ENCODE results near the gene CSRP3.

The CSRP3 gene

GRCh38 chr11:19208181-19208580 lies 6.4 kb upstream of the CSRP3 start:
- Mint-ChIP-seq H3K27ac (no peak overlapping the region), H3K9me3 (no peaks in the 10 kb centered on the region), H3K4me3 (no peak overlapping the region), H3K36me3 (no peaks in the 10 kb centered on the region), H3K4me1 (no peaks in the 10 kb centered on the region)
- ATAC-seq = no peak
- no peak for DNase-seq (ENCODE audit: low spot score in 2 of 2)

DNA sequence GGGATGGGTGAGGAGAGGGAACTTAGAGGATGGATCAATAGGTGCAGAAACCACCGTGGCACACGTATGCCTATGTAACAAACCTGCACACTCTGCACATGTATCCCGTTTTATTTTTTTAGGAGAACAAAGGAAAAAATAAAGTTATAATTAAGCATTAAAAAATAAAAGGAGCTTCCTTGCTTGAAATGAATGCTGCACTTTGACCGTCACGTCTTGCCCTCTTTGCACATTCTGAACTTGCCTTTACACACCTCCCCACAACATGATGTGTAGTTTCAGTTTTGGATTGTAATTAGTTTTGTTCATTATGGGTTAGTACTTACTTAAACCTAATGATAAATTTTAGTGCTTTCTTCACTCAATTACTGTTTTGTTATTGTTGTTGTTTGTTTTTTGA lies 3.1 kb upstream of the CSRP3 start:
- Mint-ChIP-seq H3K36me3 (no peaks in the 10 kb centered on the region), H3K4me3 (no peak overlapping the region), H3K27ac (no peak overlapping the region), H3K9me3 (no peaks in the 10 kb centered on the region), H3K4me1 (no peaks in the 10 kb centered on the region)
- DNase-seq (ENCODE audit: low spot score in 2 of 2) = no peak
- no peak for ATAC-seq

- Mint-ChIP-seq H3K4me3 (no peak overlapping the region), H3K9me3 (no peaks in the 10 kb centered on the region), H3K4me1 (no peaks in the 10 kb centered on the region), H3K27ac (no peak overlapping the region), H3K36me3 (no peaks in the 10 kb centered on the region)
- DNase-seq (ENCODE audit: low spot score in 2 of 2) (no peak), ATAC-seq (no peak)
Measured at GRCh38 chr11:19200410-19201201, 1.2 kb downstream of the CSRP3 start.

- Mint-ChIP-seq H3K4me3 (no peak overlapping the region), H3K36me3 (no peaks in the 10 kb centered on the region), H3K9me3 (no peaks in the 10 kb centered on the region), H3K27ac (no peak overlapping the region), H3K4me1 (no peaks in the 10 kb centered on the region)
- ATAC-seq (no peak), DNase-seq (ENCODE audit: low spot score in 2 of 2) (no peak)
Measured at GRCh38 chr11:19199771-19200170, 2.0 kb downstream of the CSRP3 start.

GRCh38 chr11:19199048-19199447 lies 2.7 kb downstream of the CSRP3 start:
- Mint-ChIP-seq H3K27ac (no peak overlapping the region), H3K4me3 (no peak overlapping the region), H3K4me1 (no peaks in the 10 kb centered on the region), H3K36me3 (no peaks in the 10 kb centered on the region), H3K9me3 (no peaks in the 10 kb centered on the region)
- no peak for DNase-seq (ENCODE audit: low spot score in 2 of 2)
- ATAC-seq = no peak

- Mint-ChIP-seq H3K27ac (no peak overlapping the region), H3K4me1 (no peaks in the 10 kb centered on the region), H3K9me3 (no peaks in the 10 kb centered on the region), H3K36me3 (no peaks in the 10 kb centered on the region), H3K4me3 (no peak overlapping the region)
- ATAC-seq (no peak), DNase-seq (ENCODE audit: low spot score in 2 of 2) (no peak)
Measured at GRCh38 chr11:19196432-19196831, 5.4 kb downstream of the CSRP3 start.

DNA sequence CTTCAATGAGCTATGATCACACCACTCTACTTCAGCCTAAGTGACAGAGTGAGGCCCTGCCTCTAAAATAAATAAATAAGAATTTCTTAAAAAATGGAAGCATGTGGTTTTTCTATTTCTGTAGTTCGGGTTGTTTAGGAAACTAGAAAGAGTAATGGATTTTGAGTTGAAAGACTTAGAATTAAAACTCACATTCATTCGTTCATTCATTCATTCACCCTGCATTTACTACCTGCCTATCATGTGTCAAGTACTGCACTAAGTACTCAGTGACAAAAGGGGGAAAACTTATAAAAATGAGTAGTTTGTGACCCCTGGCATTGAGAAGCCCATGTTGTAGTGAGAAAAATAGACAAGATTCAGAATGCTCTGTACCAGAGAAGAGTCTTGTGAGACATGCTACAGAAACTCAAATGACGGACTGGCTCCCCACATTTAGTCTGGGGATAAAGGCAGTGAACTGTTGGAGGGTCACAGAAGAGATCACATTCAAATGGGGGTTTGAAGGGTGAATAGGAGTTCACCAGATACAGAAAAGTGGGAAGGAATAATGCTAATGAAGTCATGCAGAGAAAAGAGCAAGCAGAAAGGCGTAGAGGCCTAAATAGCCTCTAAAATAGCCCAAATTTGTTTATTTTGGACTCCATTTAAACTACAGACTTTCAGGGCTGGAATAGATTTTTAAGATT lies 7.0 kb downstream of the CSRP3 start:
- DNase-seq (ENCODE audit: low spot score in 2 of 2) (no peak), ATAC-seq (no peak)
- no peak overlapping the region for H3K27ac Mint-ChIP-seq
- H3K4me3 Mint-ChIP-seq = no peak overlapping the region
- H3K9me3 Mint-ChIP-seq = no peaks in the 10 kb centered on the region
- no peaks in the 10 kb centered on the region for H3K4me1 Mint-ChIP-seq
- H3K36me3 Mint-ChIP-seq = no peaks in the 10 kb centered on the region

DNA sequence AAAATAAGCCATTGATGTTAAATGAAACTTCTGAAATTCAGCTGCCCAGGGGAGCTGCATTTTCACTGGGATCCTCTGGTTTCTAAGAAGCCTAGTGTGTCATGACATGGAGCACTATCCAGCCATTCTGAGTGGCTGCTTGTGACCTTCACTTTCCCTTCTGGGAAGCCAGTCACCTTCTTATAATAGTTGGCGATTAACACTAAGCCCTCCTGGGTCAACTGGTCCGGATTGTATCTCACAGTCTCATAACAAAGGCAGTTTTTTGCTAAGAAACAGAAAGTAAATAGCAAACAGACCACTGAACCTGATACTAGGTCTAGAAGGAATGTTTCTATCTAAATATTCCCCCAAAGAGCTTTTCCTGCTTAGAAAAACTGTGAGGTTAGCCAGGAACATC lies 7.9 kb downstream of the CSRP3 start:
- H3K36me3 Mint-ChIP-seq = no peaks in the 10 kb centered on the region
- no peak overlapping the region for H3K27ac Mint-ChIP-seq
- DNase-seq (ENCODE audit: low spot score in 2 of 2) (no peak), ATAC-seq (no peak)
- no peaks in the 10 kb centered on the region for H3K4me1 Mint-ChIP-seq
- no peaks in the 10 kb centered on the region for H3K9me3 Mint-ChIP-seq
- H3K4me3 Mint-ChIP-seq = no peak overlapping the region

GRCh38 chr11:19191530-19192169 lies 10.1 kb downstream of the CSRP3 start:
- Mint-ChIP-seq H3K27ac (no peak overlapping the region), H3K36me3 (no peaks in the 10 kb centered on the region), H3K4me1 (no peaks in the 10 kb centered on the region), H3K4me3 (no peak overlapping the region), H3K9me3 (no peaks in the 10 kb centered on the region)
- no peak for DNase-seq (ENCODE audit: low spot score in 2 of 2)
- ATAC-seq = no peak

DNA sequence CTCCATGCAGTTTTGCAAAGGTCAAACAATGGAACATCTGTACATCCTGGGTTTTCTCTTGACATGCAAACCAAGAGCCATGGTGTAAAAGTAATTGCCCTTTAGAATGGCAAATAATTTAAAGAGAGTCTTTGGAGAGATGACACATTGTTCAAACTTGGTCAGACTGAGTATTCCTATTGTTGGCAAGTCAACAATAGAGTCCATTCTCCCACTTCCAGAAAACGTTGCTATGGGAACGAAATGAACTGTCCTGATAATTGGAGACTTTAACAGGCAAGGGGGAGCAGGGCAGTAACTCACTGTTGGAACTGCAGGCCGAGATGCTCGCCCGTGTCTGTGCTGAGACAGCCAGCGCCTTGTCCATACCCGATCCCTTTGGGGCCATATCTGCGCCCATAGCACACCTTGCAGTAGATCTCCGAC lies 13.9 kb downstream of the CSRP3 start:
- no peaks in the 10 kb centered on the region for H3K4me1 Mint-ChIP-seq
- H3K9me3 Mint-ChIP-seq = no peaks in the 10 kb centered on the region
- no peak overlapping the region for H3K27ac Mint-ChIP-seq
- ATAC-seq = no peak
- DNase-seq (ENCODE audit: low spot score in 2 of 2) = no peak
- no peaks in the 10 kb centered on the region for H3K36me3 Mint-ChIP-seq
- H3K4me3 Mint-ChIP-seq = no peak overlapping the region

DNA sequence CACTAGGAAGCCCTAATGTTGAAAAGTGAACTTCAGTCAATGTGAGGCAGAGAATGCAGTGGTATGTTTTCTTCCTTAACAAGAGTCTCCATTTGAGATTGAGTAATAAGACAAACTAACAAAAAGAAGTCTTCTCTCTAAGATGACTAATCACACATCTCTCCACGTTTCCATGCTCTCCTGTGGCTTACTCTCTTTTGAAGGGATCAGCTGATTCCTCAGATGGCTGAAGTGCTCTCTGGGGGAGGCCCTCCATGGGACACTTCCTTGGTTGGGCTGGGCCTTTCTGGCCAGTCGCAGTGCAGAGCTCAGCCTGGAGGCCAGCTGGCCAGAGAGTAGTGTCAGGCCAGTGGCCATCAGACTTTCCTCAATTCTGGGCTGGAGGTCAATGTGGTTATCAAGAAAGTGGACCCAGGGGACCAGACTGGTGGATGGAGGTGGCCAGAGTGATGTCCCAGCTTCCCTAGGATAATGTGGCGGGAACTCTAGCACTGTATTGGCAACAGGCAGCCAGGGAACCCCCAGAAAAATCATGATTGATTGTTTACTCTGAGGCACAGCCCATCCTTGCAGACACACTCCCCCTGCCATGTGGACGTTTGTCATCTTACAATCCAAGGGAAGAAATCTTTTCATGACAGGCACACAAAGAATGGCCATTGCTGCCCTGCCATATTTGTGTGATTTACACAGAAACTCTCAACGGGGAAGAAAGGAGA lies 14.5 kb downstream of the CSRP3 start:
- Mint-ChIP-seq H3K36me3 (no peaks in the 10 kb centered on the region), H3K4me3 (no peak overlapping the region), H3K4me1 (no peaks in the 10 kb centered on the region), H3K9me3 (no peaks in the 10 kb centered on the region), H3K27ac (no peak overlapping the region)
- ATAC-seq = no peak
- no peak for DNase-seq (ENCODE audit: low spot score in 2 of 2)

DNA sequence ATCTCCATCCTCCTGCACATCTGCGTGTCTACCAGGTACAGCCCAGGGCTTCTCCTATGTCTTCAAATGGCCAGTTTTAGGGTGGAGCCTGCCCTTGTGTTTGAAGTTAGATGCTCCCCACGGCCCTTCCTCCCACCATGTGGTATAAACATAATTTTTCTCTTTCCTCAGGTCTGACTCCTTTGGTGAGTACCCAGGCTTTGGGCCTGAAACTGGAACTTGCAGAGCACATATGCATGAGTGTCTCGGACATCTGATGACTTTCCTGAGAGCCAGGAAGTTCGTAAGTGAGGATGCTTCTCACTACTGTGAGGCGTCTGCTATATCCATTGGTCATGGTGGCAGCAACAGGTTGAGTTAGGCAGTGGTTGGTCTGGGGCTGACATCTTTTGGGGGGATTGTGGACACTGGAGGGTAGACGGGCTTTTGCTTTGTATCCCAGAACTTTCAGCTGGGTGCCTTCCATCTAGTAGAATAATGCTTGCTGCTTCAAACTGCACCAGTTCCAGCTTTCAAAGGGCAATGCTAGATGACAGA lies 16.2 kb downstream of the CSRP3 start:
- Mint-ChIP-seq H3K9me3 (no peaks in the 10 kb centered on the region), H3K36me3 (no peaks in the 10 kb centered on the region)

GRCh38 chr11:19185036-19185435 lies 16.7 kb downstream of the CSRP3 start:
- H3K36me3 Mint-ChIP-seq = no peaks in the 10 kb centered on the region
- ATAC-seq = no peak
- H3K4me3 Mint-ChIP-seq = no peak overlapping the region
- H3K27ac Mint-ChIP-seq = no peak overlapping the region
- no peaks in the 10 kb centered on the region for H3K9me3 Mint-ChIP-seq
- no peak for DNase-seq (ENCODE audit: low spot score in 2 of 2)
- no peaks in the 10 kb centered on the region for H3K4me1 Mint-ChIP-seq

More for the DNA sequence above, 16.2 kb downstream of the CSRP3 start:
- Mint-ChIP-seq H3K4me3 (no peak overlapping the region), H3K27ac (no peak overlapping the region), H3K4me1 (no peaks in the 10 kb centered on the region)
- DNase-seq (ENCODE audit: low spot score in 2 of 2) (no peak), ATAC-seq (no peak)

GRCh38 chr11:19183646-19184045 lies 18.1 kb downstream of the CSRP3 start:
- no peak overlapping the region for H3K4me3 Mint-ChIP-seq
- no peak overlapping the region for H3K27ac Mint-ChIP-seq
- H3K36me3 Mint-ChIP-seq = no peaks in the 10 kb centered on the region
- ATAC-seq (no peak), DNase-seq (ENCODE audit: low spot score in 2 of 2) (no peak)
- no peaks in the 10 kb centered on the region for H3K4me1 Mint-ChIP-seq
- H3K9me3 Mint-ChIP-seq = no peaks in the 10 kb centered on the region

DNA sequence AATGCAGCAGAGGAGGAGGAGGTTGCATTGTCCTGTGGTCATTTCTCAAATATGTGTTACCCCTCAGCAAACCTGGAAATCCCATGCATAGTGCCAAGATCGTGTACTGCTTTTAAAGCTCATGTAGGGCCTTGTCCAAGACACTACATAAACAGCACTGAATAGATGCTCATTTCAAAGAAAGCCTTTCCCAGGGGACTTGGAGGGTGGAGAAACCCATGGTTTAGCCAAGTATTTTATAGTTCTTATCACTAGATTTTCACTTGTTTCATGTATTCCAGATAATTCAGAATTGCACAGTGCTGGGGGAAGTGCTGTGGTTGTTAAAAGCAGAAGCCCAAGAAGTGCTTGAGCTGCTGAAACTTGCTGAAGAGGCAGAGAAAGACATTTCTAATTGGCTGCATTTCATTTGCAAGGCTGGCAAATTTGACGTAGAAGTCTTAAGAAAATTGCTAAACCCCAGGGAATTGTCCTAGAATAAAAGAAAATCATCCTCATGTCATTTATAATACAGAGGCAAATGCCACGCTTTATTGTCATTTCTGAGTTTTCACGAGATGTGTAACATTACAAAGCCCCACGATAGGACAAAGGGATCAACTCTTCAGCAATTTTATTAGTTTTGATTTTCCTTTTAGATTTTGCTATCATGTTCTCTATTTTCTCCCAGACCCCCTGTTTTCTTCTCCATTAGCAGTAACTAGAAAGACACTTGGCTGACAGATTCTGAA lies 20.1 kb downstream of the CSRP3 start:
- DNase-seq (ENCODE audit: low spot score in 2 of 2) (no peak), ATAC-seq (no peak)
- H3K9me3 Mint-ChIP-seq = no peaks in the 10 kb centered on the region
- H3K36me3 Mint-ChIP-seq = peaks cover 3% of the 10 kb centered on the region
- no peak overlapping the region for H3K27ac Mint-ChIP-seq
- H3K4me1 Mint-ChIP-seq = no peaks in the 10 kb centered on the region
- no peak overlapping the region for H3K4me3 Mint-ChIP-seq
